Thoracic aorta (tissue), 2 donors: Measurements from ENCODE around the gene TCF4. TPM values are rescaled to one million over a fixed set of nuclear protein-coding genes. Genes with fewer than 3 reads are reported as not detected.

ENCODE experiments used
- ATAC-seq: fragments of 150-250 bp; one replicate; pipeline ENCODE4 v1.8.0; 2017; ENCODE audit warnings: low read depth; ENCODE audit not compliant: insufficient number of reproducible peaks, low FRiP score
- DNase-seq: peaks from one replicate; pipeline ENCODE4 v3.0.0-alpha.2; 2020; ENCODE audit warnings: low spot score
- H3K27ac ChIP-seq, 2 donors: fragments of 200-600 bp; sonication (generic); 1 replicate in 1 of 2; 2 replicates in 1 of 2; pipeline ENCODE4 v1.5.1; 2016; ENCODE audit warnings: mild to moderate bottlenecking in 2 of 2, moderate library complexity in 2 of 2
- H3K27me3 ChIP-seq: fragments of 200-600 bp; sonication (generic); replicated peaks from 2 replicates; pipeline ENCODE4 v1.6.0; 2016; ENCODE audit warnings: mild to moderate bottlenecking; ENCODE audit not compliant: insufficient read depth
- H3K36me3 ChIP-seq: fragments of 200-600 bp; sonication (generic); one replicate; pipeline ENCODE4 v1.5.1; 2016
- H3K4me1 ChIP-seq, 2 donors: fragments of 200-600 bp; sonication (generic); 1 replicate in 1 of 2; 2 replicates in 1 of 2; pipeline versions ENCODE4 v1.5.1 to v1.6.0; 2016; ENCODE audit warnings: low read depth in 2 of 2, mild to moderate bottlenecking in 1 of 2; ENCODE audit not compliant: control insufficient read depth in 1 of 2
- H3K4me3 ChIP-seq: fragments of 200-600 bp; sonication (generic); 2 replicates; pipeline ENCODE4 v1.5.1; 2016; ENCODE audit warnings: mild to moderate bottlenecking
- H3K9me3 ChIP-seq: fragments of 200-600 bp; sonication (generic); 2 replicates; pipeline ENCODE4 v1.5.1; 2016
- CTCF ChIP-seq: fragments of 200-600 bp; sonication (generic); IDR thresholded peaks from one replicate; pipeline ENCODE4 v1.5.1; 2019; ENCODE audit warnings: antibody characterized with exemption
- total RNA-seq, 2 donors: library from RNA; depleted of rRNA; stranded (reverse); fragments of >200 nt; gene quantifications; one replicate each; pipeline versions ENCODE4 v1.1.0 to v1.2.3, GENCODE V29; 2016

TCF4 gene
- total RNA-seq, 2 donors from 2014 or later: 178 to 267 TPM

GRCh38 chr18:55376387-55376786 lies 211.6 kb downstream of the TCF4 start:
- no peak for ATAC-seq
- TF ChIP-seq CTCF: no peak
- peaks cover 3% of the 10 kb centered on the region for H3K9me3 ChIP-seq
- no peaks in the 10 kb centered on the region for H3K27me3 ChIP-seq
- H3K27ac ChIP-seq: no peak overlapping the region
- no peak overlapping the region for H3K4me3 ChIP-seq
- DNase-seq: no peak
- no peaks in the 10 kb centered on the region for H3K36me3 ChIP-seq
- H3K4me1 ChIP-seq: no peaks in the 10 kb centered on the region

- TF ChIP-seq CTCF: no peak
- Histone ChIP-seq H3K4me1 (no peaks in the 10 kb centered on the region), H3K27ac (no peak overlapping the region), H3K9me3 (peaks cover 3% of the 10 kb centered on the region), H3K27me3 (no peaks in the 10 kb centered on the region), H3K4me3 (no peak overlapping the region), H3K36me3 (no peaks in the 10 kb centered on the region)
- ATAC-seq (no peak), DNase-seq (no peak)
Measured at GRCh38 chr18:55375930-55376329, 212.1 kb downstream of the TCF4 start.

GRCh38 chr18:55374741-55375140 lies 213.3 kb downstream of the TCF4 start:
- Histone ChIP-seq H3K36me3 (no peaks in the 10 kb centered on the region), H3K4me1 (no peaks in the 10 kb centered on the region), H3K27me3 (no peaks in the 10 kb centered on the region), H3K9me3 (peaks cover 3% of the 10 kb centered on the region), H3K27ac (no peak overlapping the region), H3K4me3 (no peak overlapping the region)
- no peak for ATAC-seq
- no peak for DNase-seq
- TF ChIP-seq CTCF: no peak

DNA sequence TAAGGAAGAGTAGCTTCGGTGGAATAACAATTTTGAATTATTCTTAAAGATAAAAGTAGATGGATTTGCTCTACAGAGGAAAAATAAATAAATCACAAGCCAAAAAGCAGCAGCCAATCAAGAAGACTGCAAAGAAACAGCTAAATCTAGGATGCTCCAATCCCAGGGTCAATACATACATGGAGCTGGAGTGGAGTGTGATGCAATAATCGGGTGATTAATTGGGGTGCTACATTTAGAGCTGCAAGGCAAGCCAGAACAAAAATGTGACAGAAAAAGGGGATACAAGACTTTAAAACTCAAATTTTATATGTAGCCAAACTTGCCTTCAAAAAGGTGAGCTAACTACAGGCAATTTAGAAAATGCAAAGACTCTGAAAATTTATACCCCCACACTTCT lies 215.8 kb downstream of the TCF4 start:
- H3K36me3 ChIP-seq: no peaks in the 10 kb centered on the region
- TF ChIP-seq CTCF: no peak
- DNase-seq (no peak), ATAC-seq (no peak)
- no peak overlapping the region for H3K27ac ChIP-seq
- H3K4me1 ChIP-seq: no peaks in the 10 kb centered on the region
- no peak overlapping the region for H3K4me3 ChIP-seq
- no peaks in the 10 kb centered on the region for H3K27me3 ChIP-seq
- H3K9me3 ChIP-seq: peaks cover 3% of the 10 kb centered on the region

- Histone ChIP-seq H3K36me3 (no peaks in the 10 kb centered on the region), H3K9me3 (peaks cover 3% of the 10 kb centered on the region), H3K4me1 (no peaks in the 10 kb centered on the region), H3K4me3 (no peak overlapping the region), H3K27ac (no peak overlapping the region), H3K27me3 (no peaks in the 10 kb centered on the region)
- ATAC-seq (no peak), DNase-seq (no peak)
- no peak for TF ChIP-seq CTCF
Measured at GRCh38 chr18:55370936-55371335, 217.1 kb downstream of the TCF4 start.
